Umbilical cord (tissue), 2 donors: ENCODE measurements around the gene SPTBN5. TPM values are rescaled to one million over a fixed set of nuclear protein-coding genes. Genes with fewer than 3 reads are reported as not detected.
A peak's percentile ranks its signal among the peaks of the same experiment; 100 is the strongest.

Source experiments
- DNase-seq: peaks from one replicate; pipeline ENCODE4 v3.0.0-alpha.2; 2015; ENCODE audit warnings: low spot score
- total RNA-seq: library from RNA; depleted of rRNA; stranded (reverse); fragments of >200 nt; gene quantifications from one replicate; pipeline ENCODE4 v1.2.3, GENCODE V29; 2014; ENCODE audit warnings: low replicate concordance; ENCODE audit not compliant: insufficient read depth

SPTBN5 gene
- total RNA-seq, 1 donor from 2014 or later: 2.2 TPM

GRCh38 chr15:41805711-41806110 lies 88.1 kb downstream of the SPTBN5 start:
- DNase-seq: no peak

GRCh38 chr15:41804916-41805666 lies 88.8 kb downstream of the SPTBN5 start:
- peak; percentile 56 for DNase-seq

- peak; percentile 62 for DNase-seq
These were observed 89.5 kb downstream of the SPTBN5 start for GRCh38 chr15:41804361-41804760.

GRCh38 chr15:41801850-41802455 lies 91.9 kb downstream of the SPTBN5 start:
- DNase-seq: no peak

- no peak for DNase-seq
These were observed 92.7 kb downstream of the SPTBN5 start for GRCh38 chr15:41801185-41801584.

- DNase-seq: no peak
These were observed 94.4 kb downstream of the SPTBN5 start for GRCh38 chr15:41799488-41799805.

- no peak for DNase-seq
These were observed 95.0 kb downstream of the SPTBN5 start for GRCh38 chr15:41798607-41799487.

Other genes with a start within 250 kb of the SPTBN5 start
- gene MGA, start 233.6 kb downstream of the SPTBN5 start, total RNA-seq: 208 TPM
- 22.4 TPM for gene MAPKBP1, start 119.6 kb downstream of the SPTBN5 start, total RNA-seq
- not detected for gene JMJD7, start 66.0 kb downstream of the SPTBN5 start, total RNA-seq
- 0.24 TPM for gene PLA2G4B, start 55.2 kb downstream of the SPTBN5 start, total RNA-seq
- gene EHD4, start 78.5 kb upstream of the SPTBN5 start, total RNA-seq: 15.4 TPM
- 0.72 TPM for gene PLA2G4E, start 127.0 kb upstream of the SPTBN5 start, total RNA-seq
- 0.48 TPM for gene PLA2G4D, start 200.5 kb upstream of the SPTBN5 start, total RNA-seq